IMR-90 (cell line): ENCODE measurements around the gene TNRC18. TPM values are rescaled to one million over a fixed set of nuclear protein-coding genes. Genes with fewer than 3 reads are reported as not detected.

ENCODE experiments used
- ATAC-seq: fragments of 200-7000 bp; cut with Tn5 transposase; 2 replicates; pipeline ENCODE4 v1.9.1; 2020; ENCODE audit warnings: low read depth, mild to moderate bottlenecking, moderate library complexity
- BruUV-seq: library from RNA; stranded (reverse); fragments of 400-500 nt; replicated peaks from 2 replicates; lab custom pipeline; 2021; lab: Mats Ljungman, UMichigan
- CTCF ChIA-PET: fragments of 300-600 bp; formaldehyde crosslinking; extraction: SDS; loops from one replicate; lab custom pipeline; 2021; ENCODE audit warnings: antibody characterized with exemption; lab: Yijun Ruan, JAX
- POLR2A ChIA-PET: fragments of 300-600 bp; sonication (Branson Sonifier 250); formaldehyde crosslinking; loops from one replicate; lab custom pipeline; 2022; ENCODE audit warnings: antibody characterized with exemption; ENCODE audit not compliant: unreplicated experiment; lab: Charles Lee
- DNase-seq: peaks from one replicate; pipeline ENCODE4 v3.0.0; 2013
- H2AFZ ChIP-seq: replicated peaks from 2 replicates; pipeline ENCODE3; 2013; ENCODE audit warnings: low read length, mild to moderate bottlenecking; ENCODE audit not compliant: poor library complexity
- H2AK5ac ChIP-seq: 2 replicates; pipeline ENCODE4 v1.6.1; 2013; ENCODE audit warnings: low read depth, low read length, inconsistent platforms
- H2AK9ac ChIP-seq: replicated peaks from 2 replicates; pipeline ENCODE3; 2013; ENCODE audit warnings: mild to moderate bottlenecking, low read depth, low read length, moderate library complexity; ENCODE audit not compliant: poor library complexity
- H2BK120ac ChIP-seq: 2 replicates; pipeline ENCODE4 v1.6.1; 2013; ENCODE audit warnings: low read depth, low read length, inconsistent platforms
- H2BK15ac ChIP-seq: 3 replicates; pipeline ENCODE4 v1.6.1; 2013; ENCODE audit warnings: low read depth, low read length, inconsistent platforms
- H2BK20ac ChIP-seq: 2 replicates; pipeline ENCODE4 v1.6.1; 2013; ENCODE audit warnings: low read depth, mild to moderate bottlenecking, inconsistent platforms, low read length, moderate library complexity
- H2BK5ac ChIP-seq: 2 replicates; pipeline ENCODE4 v1.6.1; 2013; ENCODE audit warnings: mild to moderate bottlenecking, low read depth, low read length, inconsistent platforms; ENCODE audit not compliant: poor library complexity, severe bottlenecking
- H3K14ac ChIP-seq: replicated peaks from 2 replicates; pipeline ENCODE4 v1.6.1; 2013; ENCODE audit warnings: low read depth, low read length, inconsistent platforms
- H3K18ac ChIP-seq: 2 replicates; pipeline ENCODE4 v1.6.1; 2013; ENCODE audit warnings: low read depth, low read length, control low read depth
- H3K23ac ChIP-seq: 2 replicates; pipeline ENCODE4 v1.6.1; 2013; ENCODE audit warnings: low read depth, low read length, inconsistent platforms
- H3K27ac ChIP-seq: 2 replicates; pipeline ENCODE4 v1.5.1; 2013; ENCODE audit warnings: mild to moderate bottlenecking, control low read depth, low read length; ENCODE audit not compliant: insufficient read depth
- H3K27me3 ChIP-seq: 2 replicates; pipeline ENCODE4 v1.6.1; 2013; ENCODE audit warnings: low read length; ENCODE audit not compliant: control insufficient read depth, insufficient read depth
- H3K36me3 ChIP-seq: 2 replicates; pipeline ENCODE4 v1.6.1; 2013; ENCODE audit warnings: low read length, mixed read lengths; ENCODE audit not compliant: control insufficient read depth, insufficient read depth
- H3K4ac ChIP-seq: 2 replicates; pipeline ENCODE4 v1.6.1; 2013; ENCODE audit warnings: low read depth, low read length, inconsistent platforms
- H3K4me1 ChIP-seq: 2 replicates; pipeline ENCODE4 v1.6.1; 2013; ENCODE audit warnings: low read length, mixed read lengths; ENCODE audit not compliant: control insufficient read depth, insufficient read depth
- H3K4me2 ChIP-seq: 2 replicates; pipeline ENCODE4 v1.6.1; 2013; ENCODE audit warnings: low read depth, mild to moderate bottlenecking, control low read depth, low read length, moderate library complexity
- H3K4me3 ChIP-seq: 2 replicates; pipeline ENCODE4 v1.5.1; 2013; ENCODE audit warnings: low read depth, mild to moderate bottlenecking, control low read depth, low read length, moderate library complexity; ENCODE audit not compliant: insufficient read depth
- H3K56ac ChIP-seq: 2 replicates; pipeline ENCODE4 v1.6.1; 2013; ENCODE audit warnings: low read length, inconsistent platforms; ENCODE audit not compliant: insufficient read depth; ENCODE audit errors: extremely low read depth
- H3K79me1 ChIP-seq, 2 experiments: 2 replicates each; pipeline ENCODE4 v1.6.1; 2013; ENCODE audit warnings: low read length in 2 of 2, inconsistent platforms in 1 of 2, low read depth in 1 of 2
- H3K9ac ChIP-seq: 2 replicates; pipeline ENCODE4 v1.6.1; 2013; ENCODE audit warnings: low read depth, low read length, control low read depth
- H3K9me1 ChIP-seq: 2 replicates; pipeline ENCODE4 v1.6.1; 2013; ENCODE audit warnings: low read length, inconsistent platforms; ENCODE audit not compliant: insufficient read depth
- H3K9me3 ChIP-seq: 2 replicates; pipeline ENCODE4 v1.6.1; 2013; ENCODE audit warnings: low read length; ENCODE audit not compliant: control insufficient read depth, insufficient read depth
- H4K20me1 ChIP-seq: 2 replicates; pipeline ENCODE4 v1.6.1; 2013; ENCODE audit warnings: low read length, inconsistent platforms; ENCODE audit not compliant: insufficient read depth
- H4K5ac ChIP-seq: 2 replicates; pipeline ENCODE4 v1.6.1; 2013; ENCODE audit warnings: mild to moderate bottlenecking, low read depth, low read length, control low read depth
- H4K8ac ChIP-seq, 2 experiments: 2 replicates each; pipeline ENCODE4 v1.6.1; 2013; ENCODE audit warnings: low read depth in 2 of 2, low read length in 2 of 2, control low read depth in 1 of 2, inconsistent platforms in 1 of 2
- H4K91ac ChIP-seq: 2 replicates; pipeline ENCODE4 v1.6.1; 2013; ENCODE audit warnings: low read depth, low read length, inconsistent platforms; ENCODE audit not compliant: insufficient read depth
- CHD1 ChIP-seq: IDR thresholded peaks from 2 replicates; pipeline ENCODE4 v1.6.1; 2012; ENCODE audit warnings: low read depth, low read length, improper control_type of control experiment
- MAZ ChIP-seq: IDR thresholded peaks from 2 replicates; pipeline ENCODE4 v1.6.1; 2012; ENCODE audit warnings: low read depth, mild to moderate bottlenecking, low read length, improper control_type of control experiment, moderate library complexity, borderline replicate concordance
- MXI1 ChIP-seq: IDR thresholded peaks from 2 replicates; pipeline ENCODE4 v1.6.1; 2012; ENCODE audit warnings: low read depth, mild to moderate bottlenecking, low read length, moderate library complexity, borderline replicate concordance
- NFE2L2 ChIP-seq: fragments of 150-350 bp; IDR thresholded peaks from 2 replicates; pipeline ENCODE4 v1.6.1; 2016; ENCODE audit warnings: low read depth, mild to moderate bottlenecking, low read length
- POLR2A ChIP-seq: IDR thresholded peaks from 2 replicates; pipeline ENCODE4 v1.6.1; 2012; ENCODE audit warnings: mild to moderate bottlenecking, low read depth, low read length
- RAD21 ChIP-seq: IDR thresholded peaks from 2 replicates; pipeline ENCODE4 v1.6.1; 2012; ENCODE audit warnings: low read length, improper control_type of control experiment
- RFX5 ChIP-seq: IDR thresholded peaks from 2 replicates; pipeline ENCODE4 v1.8.0; 2012; ENCODE audit warnings: low read depth, mild to moderate bottlenecking, low read length, moderate library complexity
- SMC3 ChIP-seq: fragments of 150-350 bp; IDR thresholded peaks from 2 replicates; pipeline ENCODE4 v1.6.1; 2016; ENCODE audit warnings: low read depth, mild to moderate bottlenecking, antibody characterized with exemption, low read length, moderate library complexity
- WGBS, 2 experiments: methylation state at CpG; one replicate each; pipeline versions ENCODE4 v1.1.5 to v1.1.7; 2013; ENCODE audit warnings: missing lambda C conversion rate in 2 of 2; ENCODE audit not compliant: insufficient read length in 1 of 2; ENCODE audit errors: extremely low coverage in 2 of 2; 5-methylcytosine and 5-hydroxymethylcytosine counted together
- dilution Hi-C: fragments of 300-500 bp; cut with HindIII; formaldehyde crosslinking; loops from one replicate; pipeline ENCODE4 v1.14.3; 2018; ENCODE audit warnings: low sequenced_read_pairs; ENCODE audit not compliant: unreplicated experiment
- in situ Hi-C: fragments of 300-500 bp; cut with MboI; formaldehyde crosslinking; loops from 3 replicates; pipeline ENCODE4 v1.14.3; 2019; ENCODE audit warnings: low sequenced_read_pairs, inconsistent platforms, mixed read lengths
- intact Hi-C: fragments of 100-400 bp; cut with micrococcal nuclease; formaldehyde crosslinking; loops from 2 replicates; pipeline ENCODE4 v1.10.0; 2022
- polyA plus RNA-seq, 3 experiments: library from polyadenylated mRNA; depleted of rRNA; stranded (reverse); fragments of >200 nt; gene quantifications; 2 replicates each; pipeline ENCODE4 v1.2.3, GENCODE V29; 2012; ENCODE audit warnings: low replicate concordance in 1 of 3
- total RNA-seq: library from RNA; depleted of rRNA; stranded (reverse); fragments of >200 nt; gene quantifications from 2 replicates; pipeline ENCODE4 v1.2.3, GENCODE V29; 2012
- TF ChIP-seq, protein P1 (sequence below): fragments of 150-350 bp; IDR thresholded peaks from 2 replicates; pipeline ENCODE4 v1.6.1; 2016; ENCODE audit warnings: low read depth, mild to moderate bottlenecking, low read length, moderate library complexity, borderline replicate concordance
- TF ChIP-seq, protein P2 (sequence below): conservative IDR thresholded peaks from 2 replicates; pipeline ENCODE4 v1.5.1; 2012; ENCODE audit warnings: mild to moderate bottlenecking, low read depth, low read length, improper control_type of control experiment

TNRC18 gene
- total and polyA plus RNA-seq, 2 of the 4 experiments (the other 2 are of a cell fraction): 4.7 to 29.6 TPM

DNA sequence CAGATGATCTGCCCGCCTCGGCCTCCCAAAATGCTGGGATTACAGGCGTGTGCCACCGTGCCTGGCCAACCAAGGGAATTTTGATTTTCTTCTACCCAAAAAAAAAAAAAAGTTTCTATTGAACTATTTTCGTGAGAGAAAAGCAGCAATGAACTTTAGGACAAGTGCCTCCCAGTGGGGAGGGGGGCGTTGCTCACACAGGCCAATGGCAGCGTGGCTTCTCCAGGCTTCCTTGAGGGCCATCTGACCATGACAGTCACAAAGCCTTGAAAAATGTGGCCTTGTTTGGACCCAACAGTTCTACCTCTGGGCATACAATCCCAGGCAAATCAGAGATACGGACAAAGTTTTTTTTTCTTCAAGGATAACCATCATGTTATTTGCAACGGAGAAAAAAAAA lies 56.0 kb downstream of the TNRC18 start:
- Histone ChIP-seq H4K20me1 (peaks cover 91% of the 10 kb centered on the region), H2BK15ac (no peak overlapping the region), H3K27ac (no peak overlapping the region), H2AFZ (no peak overlapping the region), H3K9me1 (0 out of 2 replicates have a peak, but pooled peaks cover 2% of the 10 kb centered on the region), H3K56ac (no peak overlapping the region), H3K4me3 (no peak overlapping the region), H3K79me1 (peaks cover 6 to 74% of the 10 kb centered on the region in 2 experiments), H3K9ac (no peak overlapping the region), H4K5ac (no peak overlapping the region), H2BK120ac (no peak overlapping the region), H3K18ac (no peak overlapping the region), H4K91ac (no peak overlapping the region), H3K23ac (no peak overlapping the region), H3K14ac (no peak overlapping the region), H3K9me3 (no peaks in the 10 kb centered on the region), H4K8ac (no peak overlapping the region), H3K4me1 (no peaks in the 10 kb centered on the region), H2BK20ac (no peak overlapping the region), H2AK9ac (no peak overlapping the region), H2BK5ac (no peak overlapping the region), H3K4ac (no peak overlapping the region), H2AK5ac (no peak overlapping the region), H3K27me3 (no peaks in the 10 kb centered on the region), H3K36me3 (peaks cover 52% of the 10 kb centered on the region), H3K4me2 (no peak overlapping the region)
- in situ Hi-C loops (no loop called here), intact Hi-C loops (loop anchor here (10.0 kb wide), 1 partner anchor 123 kb away; no protein-coding TSS in a partner anchor), dilution Hi-C loops (no loop called here)
- DNase-seq: no peak
- no peak for ATAC-seq
- no TSS peak for BruUV-seq
- no peak for TF ChIP-seq CHD1
- TF ChIP-seq POLR2A: no peak
- TF ChIP-seq MXI1: no peak
- no peak for TF ChIP-seq SMC3
- TF ChIP-seq, protein P1, sequence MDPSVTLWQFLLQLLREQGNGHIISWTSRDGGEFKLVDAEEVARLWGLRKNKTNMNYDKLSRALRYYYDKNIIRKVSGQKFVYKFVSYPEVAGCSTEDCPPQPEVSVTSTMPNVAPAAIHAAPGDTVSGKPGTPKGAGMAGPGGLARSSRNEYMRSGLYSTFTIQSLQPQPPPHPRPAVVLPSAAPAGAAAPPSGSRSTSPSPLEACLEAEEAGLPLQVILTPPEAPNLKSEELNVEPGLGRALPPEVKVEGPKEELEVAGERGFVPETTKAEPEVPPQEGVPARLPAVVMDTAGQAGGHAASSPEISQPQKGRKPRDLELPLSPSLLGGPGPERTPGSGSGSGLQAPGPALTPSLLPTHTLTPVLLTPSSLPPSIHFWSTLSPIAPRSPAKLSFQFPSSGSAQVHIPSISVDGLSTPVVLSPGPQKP: no peak
- TF ChIP-seq RAD21: no peak
- TF ChIP-seq NFE2L2: no peak
- TF ChIP-seq, protein P2, sequence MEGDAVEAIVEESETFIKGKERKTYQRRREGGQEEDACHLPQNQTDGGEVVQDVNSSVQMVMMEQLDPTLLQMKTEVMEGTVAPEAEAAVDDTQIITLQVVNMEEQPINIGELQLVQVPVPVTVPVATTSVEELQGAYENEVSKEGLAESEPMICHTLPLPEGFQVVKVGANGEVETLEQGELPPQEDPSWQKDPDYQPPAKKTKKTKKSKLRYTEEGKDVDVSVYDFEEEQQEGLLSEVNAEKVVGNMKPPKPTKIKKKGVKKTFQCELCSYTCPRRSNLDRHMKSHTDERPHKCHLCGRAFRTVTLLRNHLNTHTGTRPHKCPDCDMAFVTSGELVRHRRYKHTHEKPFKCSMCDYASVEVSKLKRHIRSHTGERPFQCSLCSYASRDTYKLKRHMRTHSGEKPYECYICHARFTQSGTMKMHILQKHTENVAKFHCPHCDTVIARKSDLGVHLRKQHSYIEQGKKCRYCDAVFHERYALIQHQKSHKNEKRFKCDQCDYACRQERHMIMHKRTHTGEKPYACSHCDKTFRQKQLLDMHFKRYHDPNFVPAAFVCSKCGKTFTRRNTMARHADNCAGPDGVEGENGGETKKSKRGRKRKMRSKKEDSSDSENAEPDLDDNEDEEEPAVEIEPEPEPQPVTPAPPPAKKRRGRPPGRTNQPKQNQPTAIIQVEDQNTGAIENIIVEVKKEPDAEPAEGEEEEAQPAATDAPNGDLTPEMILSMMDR: no peak
- TF ChIP-seq RFX5: no peak
- no peak for TF ChIP-seq MAZ
- ChIA-PET POLR2A (interaction anchor here (0.6 kb wide), 1 partner anchor 93 kb away, joined by 3 read pairs; no protein-coding TSS in a partner anchor), CTCF (no interaction called here)
- no CpG with 5 or more reads among the region's 9 CpGs for WGBS, 2 experiments
